Mucosa of stomach (tissue), 1 donor: Measurements from ENCODE around the gene DDOST.
"Not testable (repeated sequence)": the region's sequence is repeated elsewhere in the genome, so short reads cannot be mapped to it uniquely, and the experiment has no call there.

ENCODE experiments used
- H3K27me3 ChIP-seq: one replicate; pipeline ENCODE4 v1.7.0; 2013; ENCODE audit warnings: mild to moderate bottlenecking, low read length; ENCODE audit not compliant: control insufficient read depth, insufficient read depth
- H3K36me3 ChIP-seq: one replicate; pipeline ENCODE4 v1.7.0; 2013; ENCODE audit warnings: low read length; ENCODE audit not compliant: control insufficient read depth, insufficient read depth
- H3K4me1 ChIP-seq: one replicate; pipeline ENCODE4 v1.7.0; 2013; ENCODE audit warnings: mild to moderate bottlenecking, low read length; ENCODE audit not compliant: control insufficient read depth, insufficient read depth
- H3K4me3 ChIP-seq: one replicate; pipeline ENCODE4 v1.7.0; 2013; ENCODE audit warnings: low read length
- H3K9ac ChIP-seq: one replicate; pipeline ENCODE4 v1.7.0; 2013; ENCODE audit warnings: mild to moderate bottlenecking, low read length, moderate library complexity
- H3K9me3 ChIP-seq: one replicate; pipeline ENCODE4 v1.7.0; 2013; ENCODE audit warnings: mild to moderate bottlenecking, low read length, moderate library complexity; ENCODE audit not compliant: control insufficient read depth
- donor health status: Pancreatic carcinoma.

The DDOST gene

DNA sequence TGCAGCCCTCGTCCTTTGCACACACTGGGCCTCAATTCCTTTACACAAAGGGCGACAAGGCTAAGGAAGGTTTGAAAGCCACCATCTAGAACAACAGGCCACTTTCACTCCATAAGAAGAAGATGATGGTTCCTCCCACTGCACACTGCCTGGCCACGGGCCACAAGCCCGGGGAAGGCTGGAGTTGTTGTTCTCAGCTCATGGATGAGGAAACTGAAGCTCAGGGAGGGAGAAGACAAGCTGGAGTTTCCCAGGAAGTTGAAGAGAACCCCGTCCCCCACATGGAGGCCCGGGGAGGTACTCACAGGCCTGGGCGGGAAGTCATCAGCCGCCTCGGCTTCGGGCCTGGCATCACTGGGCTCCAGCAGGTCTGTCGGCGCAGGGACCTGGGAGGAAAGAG, 24.6 kb upstream of the DDOST start:
- no peaks in the 10 kb centered on the region for H3K36me3 ChIP-seq
- no peaks in the 10 kb centered on the region for H3K27me3 ChIP-seq
- H3K9me3 ChIP-seq = no peaks in the 10 kb centered on the region
- H3K4me1 ChIP-seq = no peaks in the 10 kb centered on the region
- H3K4me3 ChIP-seq = no peak overlapping the region
- no peak overlapping the region for H3K9ac ChIP-seq

DNA sequence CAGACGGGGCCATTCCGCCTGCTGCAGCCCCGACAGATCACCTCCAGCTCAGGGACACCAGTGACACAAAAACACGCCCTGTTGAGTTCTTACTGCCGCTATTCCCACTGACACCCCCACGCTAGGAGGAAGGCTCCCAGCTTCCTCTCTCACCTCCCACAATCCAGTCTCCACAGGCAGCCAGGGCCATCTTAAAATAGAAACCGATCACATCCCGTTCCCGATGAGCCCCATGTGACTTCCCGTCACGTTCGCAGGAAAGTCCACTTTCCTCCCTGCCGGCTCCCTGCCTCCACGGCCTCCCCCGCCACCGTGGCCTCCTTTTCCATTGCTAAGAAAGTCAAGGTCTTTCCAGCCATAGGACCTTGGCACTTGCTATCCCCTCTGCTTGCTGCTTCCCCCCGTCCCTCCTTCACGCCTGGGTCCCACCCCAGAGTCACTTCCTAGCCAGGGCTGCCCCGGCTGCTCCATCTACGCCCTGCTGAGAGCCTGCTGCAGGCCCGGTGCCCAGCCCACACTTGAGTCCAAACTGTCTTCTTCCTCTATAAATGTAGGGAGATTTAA, 24.0 kb upstream of the DDOST start:
- Histone ChIP-seq H3K27me3 (no peaks in the 10 kb centered on the region), H3K9ac (no peak overlapping the region), H3K9me3 (no peaks in the 10 kb centered on the region), H3K4me3 (no peak overlapping the region), H3K4me1 (no peaks in the 10 kb centered on the region), H3K36me3 (no peaks in the 10 kb centered on the region)

DNA sequence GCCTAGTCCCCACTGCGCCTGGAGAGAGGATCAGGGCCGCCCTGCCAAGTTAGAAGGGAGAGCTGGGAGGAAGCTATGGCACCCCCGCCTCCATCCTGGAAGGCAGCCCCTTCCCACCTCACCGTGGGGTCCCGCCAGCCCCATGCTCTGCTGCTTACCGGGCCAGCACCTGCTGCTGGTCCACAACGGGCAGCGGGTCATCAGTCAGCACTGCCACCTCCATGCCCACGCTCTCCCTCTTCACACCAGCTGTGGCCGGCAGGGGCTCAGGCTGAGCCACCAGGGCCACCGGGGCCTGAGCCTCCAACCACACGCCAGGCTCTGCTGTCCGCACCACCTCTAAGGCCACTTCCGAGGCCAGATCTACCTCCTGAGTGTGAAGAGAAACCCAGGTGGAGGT, 23.5 kb upstream of the DDOST start:
- H3K9ac ChIP-seq = no peak overlapping the region
- H3K4me3 ChIP-seq = no peak overlapping the region
- H3K27me3 ChIP-seq = no peaks in the 10 kb centered on the region
- no peaks in the 10 kb centered on the region for H3K9me3 ChIP-seq
- H3K36me3 ChIP-seq = no peaks in the 10 kb centered on the region
- no peaks in the 10 kb centered on the region for H3K4me1 ChIP-seq

DNA sequence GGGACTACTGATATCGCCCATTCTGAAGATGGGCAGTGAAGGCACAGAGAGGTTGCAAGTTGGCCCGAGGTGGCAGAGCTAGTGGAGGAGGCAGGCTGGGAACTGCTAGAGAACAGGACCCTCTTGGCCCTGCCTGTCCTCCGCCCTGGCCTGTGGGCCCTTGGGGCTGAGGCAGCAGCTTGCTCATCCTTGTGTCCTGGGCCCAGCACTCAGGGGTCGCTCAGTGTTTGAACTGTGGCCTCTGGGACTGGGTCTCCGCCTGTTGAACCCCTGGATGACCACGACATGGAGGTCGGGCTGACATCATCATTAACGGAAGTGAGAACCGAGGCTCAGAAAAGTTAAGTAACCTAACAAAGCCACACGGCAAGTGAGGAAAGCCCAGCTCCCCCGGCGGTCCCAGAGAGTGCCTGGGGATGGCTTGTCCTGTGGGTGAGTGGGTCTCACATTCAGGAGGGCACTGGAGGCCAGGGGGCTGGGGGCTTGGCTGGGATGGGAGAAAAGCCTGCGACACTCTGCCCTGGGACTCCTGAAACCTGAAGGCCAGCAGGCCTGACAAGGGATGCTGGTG, 23.0 kb upstream of the DDOST start:
- Histone ChIP-seq H3K27me3 (no peaks in the 10 kb centered on the region), H3K4me3 (no peak overlapping the region), H3K9ac (no peak overlapping the region), H3K36me3 (no peaks in the 10 kb centered on the region), H3K9me3 (no peaks in the 10 kb centered on the region), H3K4me1 (no peaks in the 10 kb centered on the region)

DNA sequence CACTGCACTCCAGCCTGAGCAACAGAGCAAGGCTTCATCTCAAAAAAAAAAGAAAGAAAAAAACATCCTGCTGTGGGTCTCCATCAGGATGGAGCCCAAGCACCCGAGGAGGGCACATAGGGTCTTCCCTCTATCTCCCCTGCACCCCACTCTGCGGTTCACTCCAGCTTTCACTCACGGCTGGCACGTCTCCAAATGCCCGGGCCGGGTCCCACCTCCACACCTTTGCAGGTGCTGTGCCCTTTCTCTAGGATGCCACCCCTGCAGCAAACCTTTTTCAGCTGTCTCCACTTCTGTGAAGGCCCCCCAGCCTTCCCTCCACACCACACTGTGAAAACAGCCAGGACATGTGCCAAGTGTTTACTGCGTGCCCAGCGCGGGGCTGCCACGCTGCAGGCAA, 22.4 kb upstream of the DDOST start:
- Histone ChIP-seq H3K27me3 (no peaks in the 10 kb centered on the region), H3K9me3 (no peaks in the 10 kb centered on the region), H3K4me3 (no peak overlapping the region), H3K36me3 (no peaks in the 10 kb centered on the region), H3K4me1 (no peaks in the 10 kb centered on the region), H3K9ac (no peak overlapping the region)

DNA sequence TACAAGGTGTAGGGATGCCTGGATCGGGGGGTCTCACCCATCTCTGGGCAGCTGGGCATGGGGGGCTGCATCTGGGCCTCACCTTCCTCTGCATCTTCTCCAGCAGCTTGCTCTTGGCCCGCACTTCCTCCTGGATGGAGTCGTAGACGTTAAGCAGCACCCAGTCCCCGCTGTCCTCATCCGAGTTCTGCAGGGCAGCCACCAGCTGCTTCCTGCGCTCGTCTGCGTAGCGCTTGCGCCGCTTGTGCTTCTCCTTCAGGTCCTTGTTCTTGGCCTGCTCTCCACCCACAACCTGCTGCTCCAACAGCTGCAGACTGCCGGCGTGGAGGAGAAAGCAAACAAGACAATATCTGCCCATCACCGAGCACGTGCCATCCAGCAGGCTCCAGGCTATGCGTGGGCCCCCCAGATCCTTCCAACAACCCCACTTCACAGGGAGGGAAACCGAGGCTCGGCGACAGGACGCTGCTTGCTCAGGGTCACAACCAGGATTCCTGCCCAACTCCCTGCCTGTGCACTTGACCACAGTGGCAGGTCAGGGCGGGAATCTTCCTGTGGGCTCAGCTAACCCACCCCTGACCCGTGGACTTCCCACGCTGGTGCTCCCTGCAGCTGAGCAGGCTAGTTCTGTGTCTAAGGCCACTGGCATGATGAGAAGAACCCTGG, 21.5 kb upstream of the DDOST start:
- Histone ChIP-seq H3K9me3 (no peaks in the 10 kb centered on the region), H3K9ac (no peak overlapping the region), H3K36me3 (no peaks in the 10 kb centered on the region), H3K27me3 (no peaks in the 10 kb centered on the region), H3K4me3 (no peak overlapping the region), H3K4me1 (no peaks in the 10 kb centered on the region)

DNA sequence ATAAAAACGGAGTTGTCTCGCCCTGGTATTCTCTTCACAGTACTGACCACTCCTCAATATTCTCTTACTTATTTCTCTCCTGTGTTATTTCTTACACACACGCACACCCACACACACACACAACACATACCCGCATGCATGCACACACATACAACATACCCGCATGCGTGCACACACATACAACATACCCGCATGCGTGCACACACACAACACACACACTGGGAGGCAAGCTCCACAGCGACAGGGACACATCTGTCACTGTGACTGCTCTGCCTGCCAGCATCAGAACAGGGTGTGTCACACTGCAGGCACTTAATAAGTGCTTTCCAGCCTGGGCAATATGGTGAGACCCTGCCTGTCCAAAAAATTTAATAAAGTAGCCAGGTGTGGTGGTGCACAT, 20.8 kb upstream of the DDOST start:
- Histone ChIP-seq H3K36me3 (no peaks in the 10 kb centered on the region), H3K27me3 (no peaks in the 10 kb centered on the region)

DNA sequence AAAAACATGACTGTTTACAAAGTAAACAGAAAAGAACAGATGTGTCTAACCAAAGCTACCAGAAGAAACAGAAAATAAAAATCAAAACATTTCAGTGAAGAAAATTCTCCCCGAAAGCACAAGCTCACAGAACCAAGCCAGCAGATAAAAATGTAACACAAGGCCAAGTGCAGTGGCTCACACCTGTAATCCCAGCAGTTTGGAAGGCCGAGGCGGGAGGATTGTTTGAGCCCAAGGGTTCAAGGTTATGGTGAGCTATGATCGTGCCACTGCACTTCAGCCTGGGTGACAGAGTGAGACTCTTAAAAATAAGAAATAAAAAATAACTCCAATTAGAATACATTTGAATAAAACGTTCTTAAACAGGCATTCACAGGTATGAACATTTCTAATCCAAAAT, 19.1 kb upstream of the DDOST start:
- Histone ChIP-seq H3K36me3 (no peaks in the 10 kb centered on the region), H3K4me3 (no peak overlapping the region), H3K27me3 (no peaks in the 10 kb centered on the region), H3K9me3 (no peaks in the 10 kb centered on the region), H3K4me1 (no peaks in the 10 kb centered on the region), H3K9ac (no peak overlapping the region)

More for the DNA sequence above, 20.8 kb upstream of the DDOST start:
- Histone ChIP-seq H3K4me3 (no peak overlapping the region), H3K4me1 (no peaks in the 10 kb centered on the region), H3K9ac (no peak overlapping the region), H3K9me3 (no peaks in the 10 kb centered on the region)

DNA sequence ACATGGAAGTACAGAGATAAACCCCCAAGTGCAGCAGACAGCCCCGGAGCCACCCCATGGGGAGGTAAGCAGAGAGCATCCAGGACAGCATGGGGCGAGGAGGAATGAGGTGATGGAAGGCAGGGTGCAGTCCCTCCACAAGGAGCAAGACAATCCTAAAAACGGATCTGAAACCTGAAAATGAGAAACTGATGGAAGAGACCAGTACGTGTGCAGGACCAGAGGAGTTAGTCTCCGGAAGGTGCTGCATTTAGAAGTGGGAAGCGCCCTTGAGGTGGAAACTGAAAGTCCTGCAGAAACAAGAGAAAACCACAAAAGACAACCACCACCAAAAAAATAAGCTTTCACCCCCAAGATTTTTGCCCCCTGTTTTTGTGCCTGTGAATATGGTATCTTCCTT, 17.4 kb upstream of the DDOST start:
- Histone ChIP-seq H3K4me1 (no peaks in the 10 kb centered on the region), H3K36me3 (no peaks in the 10 kb centered on the region), H3K9ac (no peak overlapping the region), H3K9me3 (no peaks in the 10 kb centered on the region), H3K4me3 (no peak overlapping the region), H3K27me3 (no peaks in the 10 kb centered on the region)

DNA sequence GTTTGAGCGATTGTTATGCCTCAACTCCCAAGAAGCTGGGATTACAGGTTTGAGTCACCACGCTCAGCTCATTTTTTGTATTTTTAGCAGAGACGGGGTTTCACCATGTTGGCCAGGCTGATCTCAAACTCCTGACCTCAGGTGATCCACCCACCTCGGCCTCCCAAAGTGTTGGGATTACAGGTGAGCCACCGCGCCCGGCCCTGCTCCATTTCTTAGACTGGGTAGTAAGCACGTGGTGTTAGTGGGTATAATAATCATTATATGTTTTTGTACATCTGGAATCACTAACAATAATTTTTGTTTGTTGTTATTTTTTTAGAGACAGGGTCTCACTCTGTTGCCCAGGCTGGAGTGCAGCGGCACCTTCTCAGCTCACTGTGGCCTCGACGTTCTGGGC, 12.5 kb upstream of the DDOST start:
- not testable (repeated sequence) for H3K9ac ChIP-seq, H3K9me3 ChIP-seq, H3K4me1 ChIP-seq, H3K4me3 ChIP-seq, H3K36me3 ChIP-seq, H3K27me3 ChIP-seq

DNA sequence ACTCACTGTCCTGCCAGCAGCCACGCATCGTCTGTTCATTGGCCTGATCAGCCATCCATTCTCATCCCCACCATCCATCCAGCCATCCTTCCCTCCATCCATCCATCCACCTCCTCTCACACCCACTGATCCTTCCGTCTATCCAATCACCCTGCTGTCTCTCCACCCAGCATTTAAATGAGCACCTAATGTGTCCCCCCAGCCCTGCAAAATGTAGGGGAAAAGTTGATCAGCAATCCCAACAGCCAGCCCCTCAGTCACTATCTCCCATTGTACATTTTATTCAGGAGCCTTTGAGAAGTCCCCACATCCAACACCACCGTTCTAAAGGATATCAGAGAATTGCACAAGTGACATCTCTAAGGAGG, 11.1 kb upstream of the DDOST start:
- H3K4me1 ChIP-seq = no peaks in the 10 kb centered on the region
- no peaks in the 10 kb centered on the region for H3K9me3 ChIP-seq
- no peaks in the 10 kb centered on the region for H3K27me3 ChIP-seq
- no peak overlapping the region for H3K9ac ChIP-seq
- H3K36me3 ChIP-seq = no peaks in the 10 kb centered on the region
- H3K4me3 ChIP-seq = no peak overlapping the region

DNA sequence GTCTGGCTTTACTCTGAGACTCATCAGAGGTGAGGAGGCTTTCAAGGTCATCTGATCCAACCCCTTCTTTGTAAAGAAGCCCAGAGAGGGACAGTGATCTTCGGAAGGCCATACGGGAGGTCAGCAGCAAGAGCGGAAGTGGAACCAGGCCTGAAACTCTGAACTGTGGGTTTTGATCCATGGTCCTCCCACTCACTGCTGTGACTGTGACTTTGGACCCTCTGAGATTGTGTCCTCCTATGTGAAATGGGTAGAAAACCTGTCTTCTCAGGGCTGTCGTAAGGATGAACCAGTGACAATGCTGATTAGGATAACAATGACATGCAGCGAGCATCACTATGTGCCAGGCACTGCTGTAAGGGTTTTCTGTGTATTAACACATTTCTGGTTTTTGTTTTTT, 9.8 kb upstream of the DDOST start:
- no peak overlapping the region for H3K9ac ChIP-seq
- no peaks in the 10 kb centered on the region for H3K36me3 ChIP-seq
- H3K9me3 ChIP-seq = no peaks in the 10 kb centered on the region
- H3K4me1 ChIP-seq = no peaks in the 10 kb centered on the region
- no peak overlapping the region for H3K4me3 ChIP-seq
- H3K27me3 ChIP-seq = no peaks in the 10 kb centered on the region

DNA sequence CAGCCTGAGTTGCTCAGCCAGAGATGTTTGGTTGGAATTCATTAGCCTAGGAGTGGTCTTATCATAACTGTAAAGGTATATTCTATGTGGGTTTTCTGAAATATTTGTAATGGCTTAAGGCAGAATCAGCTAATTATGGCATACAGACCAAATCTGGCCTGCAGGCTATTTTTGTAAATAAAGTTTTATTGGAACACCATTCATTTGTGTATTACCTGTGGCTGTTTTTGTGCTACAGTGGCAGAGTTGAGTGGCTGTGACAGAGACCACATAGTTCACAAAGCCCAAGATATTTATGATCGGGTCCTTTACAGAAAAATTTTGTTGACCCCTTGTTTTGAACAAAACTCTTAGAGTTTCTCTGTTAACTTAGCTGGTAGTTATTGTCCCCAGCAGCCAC, 7.4 kb upstream of the DDOST start:
- H3K36me3 ChIP-seq = no peaks in the 10 kb centered on the region
- no peaks in the 10 kb centered on the region for H3K27me3 ChIP-seq
- no peaks in the 10 kb centered on the region for H3K9me3 ChIP-seq
- no peak overlapping the region for H3K9ac ChIP-seq
- no peaks in the 10 kb centered on the region for H3K4me1 ChIP-seq
- H3K4me3 ChIP-seq = no peak overlapping the region
